Naive thymus-derived CD4-positive, alpha-beta T cell (primary cell): ENCODE data around the gene EEF1G. TPM values are rescaled to one million over a fixed set of nuclear protein-coding genes. Genes with fewer than 3 reads are reported as not detected.

Experiments
- ATAC-seq: fragments of 150-1000 bp; cut with Tn5 transposase; 2 replicates; pipeline ENCODE4 v1.10.0; 2021; ENCODE audit warnings: mild to moderate bottlenecking, moderate library complexity
- CTCF ChIA-PET: fragments of 350-600 bp; sonication (Branson Sonifier 250); formaldehyde crosslinking; loops from one replicate; lab custom pipeline; 2021; ENCODE audit warnings: antibody characterized with exemption; lab: Charles Lee
- POLR2A ChIA-PET: fragments of 350-600 bp; sonication (Branson Sonifier 250); formaldehyde crosslinking; loops from one replicate; lab custom pipeline; 2021; ENCODE audit warnings: antibody characterized with exemption, inconsistent platforms; lab: Charles Lee
- DNase-seq, 9 donors: peaks; one replicate each; pipeline versions ENCODE4 v3.0.0 to v3.0.0-alpha.2; 2020 to 2022; ENCODE audit warnings: mixed read lengths in 1 of 9
- H3K27ac ChIP-seq: one replicate; pipeline ENCODE4 v1.7.0; 2013; ENCODE audit warnings: mild to moderate bottlenecking, low read depth, low read length, moderate library complexity
- H3K27me3 ChIP-seq, 2 donors: one replicate each; pipeline ENCODE4 v1.7.0; 2013; ENCODE audit warnings: low read length in 2 of 2, mild to moderate bottlenecking in 2 of 2, moderate library complexity in 2 of 2; ENCODE audit not compliant: control insufficient read depth in 2 of 2, insufficient read depth in 2 of 2
- H3K36me3 ChIP-seq, 3 experiments: 1 replicate in 2 of 3; 2 replicates in 1 of 3; pipeline ENCODE4 v1.7.0; 2013; ENCODE audit warnings: low read length in 3 of 3, mild to moderate bottlenecking in 3 of 3, moderate library complexity in 1 of 3; ENCODE audit not compliant: insufficient read depth in 3 of 3, control insufficient read depth in 2 of 3
- H3K4me1 ChIP-seq, 2 donors: one replicate each; pipeline ENCODE4 v1.7.0; 2013; ENCODE audit warnings: low read length in 2 of 2, mild to moderate bottlenecking in 2 of 2, moderate library complexity in 1 of 2; ENCODE audit not compliant: control insufficient read depth in 2 of 2, insufficient read depth in 2 of 2
- H3K4me3 ChIP-seq: 2 replicates; pipeline ENCODE4 v1.7.0; 2013; ENCODE audit warnings: mild to moderate bottlenecking, low read length
- H3K9me3 ChIP-seq, 3 experiments: 1 replicate in 2 of 3; 2 replicates in 1 of 3; pipeline ENCODE4 v1.7.0; 2013; ENCODE audit warnings: low read length in 3 of 3; ENCODE audit not compliant: control insufficient read depth in 2 of 3
- H3K27ac Mint-ChIP-seq, 9 donors: one replicate each; pipeline ENCODE4 v1.8.0; 2020 to 2022; ENCODE audit warnings: mixed read lengths in 9 of 9, mild to moderate bottlenecking in 8 of 9, moderate library complexity in 5 of 9, inconsistent platforms in 2 of 9
- H3K27me3 Mint-ChIP-seq, 5 donors: one replicate each; pipeline ENCODE4 v1.8.0; 2021 to 2022; ENCODE audit warnings: mixed read lengths in 5 of 5, mild to moderate bottlenecking in 1 of 5
- H3K36me3 Mint-ChIP-seq, 5 donors: one replicate each; pipeline ENCODE4 v1.8.0; 2020 to 2022; ENCODE audit warnings: mixed read lengths in 5 of 5, mild to moderate bottlenecking in 3 of 5, inconsistent platforms in 1 of 5
- H3K4me1 Mint-ChIP-seq, 7 donors: one replicate each; pipeline ENCODE4 v1.8.0; 2020 to 2022; ENCODE audit warnings: mixed read lengths in 7 of 7, mild to moderate bottlenecking in 3 of 7, inconsistent platforms in 1 of 7
- H3K4me3 Mint-ChIP-seq, 10 donors: one replicate each; pipeline ENCODE4 v1.8.0; 2020 to 2022; ENCODE audit warnings: mild to moderate bottlenecking in 10 of 10, mixed read lengths in 10 of 10, moderate library complexity in 6 of 10, inconsistent platforms in 2 of 10
- H3K9me3 Mint-ChIP-seq, 11 donors: one replicate each; pipeline ENCODE4 v1.8.0; 2020 to 2022; ENCODE audit warnings: mixed read lengths in 11 of 11, mild to moderate bottlenecking in 4 of 11, inconsistent platforms in 1 of 11, moderate library complexity in 1 of 11
- intact Hi-C, 2 donors: fragments of 100-400 bp; cut with micrococcal nuclease; formaldehyde crosslinking; loops; one replicate each; pipeline ENCODE4 v1.15.1; 2023
- polyA plus RNA-seq, 2 donors: library from polyadenylated mRNA; unstranded; fragments of 300-500 nt; fragmentation: Illumina TruSeq; gene quantifications; one replicate each; pipeline ENCODE4 v1.2.3, GENCODE V29; 2021
- total RNA-seq, 6 experiments: library from RNA in 5 of 6; stranded (reverse) in 5 of 6; gene quantifications; 1 replicate in 5 of 6; 2 replicates in 1 of 6; pipeline ENCODE4 v1.2.3 and lab custom pipeline; 2021 to 2026

Gene EEF1G
- total and polyA plus RNA-seq, 7 experiments from 2014 or later = 1,186 to 2,550 (median 2,338) TPM

GRCh38 chr11:62605902-62606301 lies 32.2 kb upstream of the EEF1G start:
- ATAC-seq (no peak), DNase-seq (no peak)
- Histone ChIP-seq H3K4me1 (peaks cover 10 to 19% of the 10 kb centered on the region in 2 donors), H3K4me3 (no peak overlapping the region), H3K27me3 (no peaks in the 10 kb centered on the region), H3K9me3 (no peaks in the 10 kb centered on the region), H3K36me3 (peaks cover 0 to 68% (median 7%) of the 10 kb centered on the region in 3 experiments), H3K27ac (no peak overlapping the region)
- Mint-ChIP-seq H3K9me3 (peaks cover 0 to 1% (median 0%) of the 10 kb centered on the region in 11 donors), H3K27me3 (no peaks in the 10 kb centered on the region), H3K4me3 (no peak overlapping the region), H3K27ac (peak overlapping the region in 1 of 9 donors; percentile 32), H3K36me3 (peaks cover 0 to 31% (median 13%) of the 10 kb centered on the region in 5 donors), H3K4me1 (peaks cover 36 to 58% (median 51%) of the 10 kb centered on the region in 7 donors)
- intact Hi-C loops = no loop called here
- ChIA-PET CTCF (interaction anchor here (0.6 kb wide), 1 partner anchor 267 kb away, joined by 3 read pairs; no protein-coding TSS in a partner anchor), POLR2A (interaction anchor here (0.5 to 12.0 kb wide), 3 partner anchors 8 to 123 kb away, joined by 4 to 219 read pairs (median 5); partner anchors contain the start of genes MTA2 and TUT1)

GRCh38 chr11:62605467-62605866 lies 31.8 kb upstream of the EEF1G start:
- ChIA-PET CTCF (interaction anchor here (1.8 kb wide), 1 partner anchor 14 kb away, joined by 9 read pairs; the partner anchor contains the start of gene TUT1), POLR2A (interaction anchor here (1.1 to 12.0 kb wide), 3 partner anchors 8 to 22 kb away, joined by 3 to 219 read pairs (median 4); partner anchors contain the start of genes MTA2 and TUT1)
- Mint-ChIP-seq H3K9me3 (peaks cover 0 to 1% (median 0%) of the 10 kb centered on the region in 11 donors), H3K4me1 (peaks cover 34 to 55% (median 49%) of the 10 kb centered on the region in 7 donors), H3K36me3 (peaks cover 0 to 34% (median 13%) of the 10 kb centered on the region in 5 donors), H3K27ac (peak overlapping the region in 3 of 9 donors; percentile 7 to 91 (median 68)), H3K27me3 (no peaks in the 10 kb centered on the region), H3K4me3 (peak overlapping the region in 1 of 10 donors; percentile 36)
- DNase-seq (no peak), ATAC-seq (no peak)
- H3K27ac ChIP-seq = no peak overlapping the region
- intact Hi-C loops = no loop called here
- peaks cover 0 to 69% (median 7%) of the 10 kb centered on the region in 3 experiments for H3K36me3 ChIP-seq
- no peak overlapping the region for H3K4me3 ChIP-seq
- peaks cover 6 to 15% of the 10 kb centered on the region in 2 donors for H3K4me1 ChIP-seq
- no peaks in the 10 kb centered on the region for H3K9me3 ChIP-seq
- no peaks in the 10 kb centered on the region for H3K27me3 ChIP-seq

GRCh38 chr11:62604460-62605120 lies 30.9 kb upstream of the EEF1G start:
- peaks cover 6 to 11% of the 10 kb centered on the region in 2 donors for H3K4me1 ChIP-seq
- H3K4me3 ChIP-seq = no peak overlapping the region
- H3K27me3 ChIP-seq = no peaks in the 10 kb centered on the region
- POLR2A ChIA-PET = interaction anchor here (1.1 to 15.2 kb wide), 6 partner anchors 4 to 69 kb away, joined by 3 to 219 read pairs (median 4); partner anchors contain the start of genes C11orf98, CSKMT, EML3 and MTA2
- Mint-ChIP-seq H3K36me3 (peaks cover 0 to 38% (median 17%) of the 10 kb centered on the region in 5 donors), H3K4me1 (peaks cover 34 to 56% (median 46%) of the 10 kb centered on the region in 7 donors), H3K27ac (peak overlapping the region in 1 of 9 donors; percentile 13), H3K27me3 (no peaks in the 10 kb centered on the region), H3K4me3 (peak overlapping the region in 1 of 10 donors; percentile 36), H3K9me3 (peaks cover 0 to 1% (median 0%) of the 10 kb centered on the region in 11 donors)
- H3K36me3 ChIP-seq = peaks cover 0 to 69% (median 7%) of the 10 kb centered on the region in 3 experiments
- DNase-seq (no peak), ATAC-seq (no peak)
- no peak overlapping the region for H3K27ac ChIP-seq
- no peaks in the 10 kb centered on the region for H3K9me3 ChIP-seq
- intact Hi-C loops = loop anchor here in 1 of 2 donors (5.0 kb wide), 1 partner anchor 253 kb away; no protein-coding TSS in a partner anchor
- CTCF ChIA-PET = interaction anchor here (1.2 to 1.8 kb wide), 2 partner anchors 13 to 16 kb away, joined by 4 to 9 read pairs; partner anchors contain the start of gene TUT1

GRCh38 chr11:62603776-62604299 lies 30.1 kb upstream of the EEF1G start:
- POLR2A ChIA-PET = interaction anchor here (0.8 to 15.2 kb wide), 6 partner anchors 5 to 70 kb away, joined by 3 to 219 read pairs (median 4); partner anchors contain the start of genes C11orf98, CSKMT, EML3 and INTS5
- H3K27me3 Mint-ChIP-seq = no peaks in the 10 kb centered on the region
- no peak overlapping the region for H3K4me3 ChIP-seq
- no peak overlapping the region for H3K27ac ChIP-seq
- peaks cover 3 to 46% (median 25%) of the 10 kb centered on the region in 5 donors for H3K36me3 Mint-ChIP-seq
- H3K4me3 Mint-ChIP-seq = peak overlapping the region; percentile 40 to 95 (median 62)
- H3K36me3 ChIP-seq = peaks cover 0 to 61% (median 7%) of the 10 kb centered on the region in 3 experiments
- H3K9me3 Mint-ChIP-seq = peaks cover 0 to 1% (median 0%) of the 10 kb centered on the region in 11 donors
- peaks cover 36 to 56% (median 46%) of the 10 kb centered on the region in 7 donors for H3K4me1 Mint-ChIP-seq
- DNase-seq = no peak
- peaks cover 5 to 13% of the 10 kb centered on the region in 2 donors for H3K4me1 ChIP-seq
- no peak for ATAC-seq
- peak overlapping the region in 8 of 9 donors; percentile 13 to 78 (median 62) for H3K27ac Mint-ChIP-seq
- H3K9me3 ChIP-seq = no peaks in the 10 kb centered on the region
- intact Hi-C loops = loop anchor here in 1 of 2 donors (5.0 kb wide), 1 partner anchor 253 kb away; no protein-coding TSS in a partner anchor
- CTCF ChIA-PET = interaction anchor here (1.2 to 1.8 kb wide), 2 partner anchors 12 to 17 kb away, joined by 4 to 9 read pairs; partner anchors contain the start of gene TUT1
- H3K27me3 ChIP-seq = no peaks in the 10 kb centered on the region

- POLR2A ChIA-PET = interaction anchor here (1.2 to 15.2 kb wide), 3 partner anchors 5 to 50 kb away, joined by 3 to 219 read pairs (median 219); partner anchors contain the start of genes EML3, INTS5, MTA2 and ROM1
- peaks cover 0 to 1% (median 0%) of the 10 kb centered on the region in 11 donors for H3K9me3 Mint-ChIP-seq
- DNase-seq (no peak), ATAC-seq (no peak)
- H3K27ac Mint-ChIP-seq = peak overlapping the region; percentile 13 to 82 (median 61)
- H3K27ac ChIP-seq = peak overlapping the region; percentile 4
- H3K4me3 ChIP-seq = no peak overlapping the region
- CTCF ChIA-PET = interaction anchor here (0.5 to 1.2 kb wide), 2 partner anchors 18 to 1551 kb away, joined by 3 to 4 read pairs; no protein-coding TSS in a partner anchor
- H3K9me3 ChIP-seq = no peaks in the 10 kb centered on the region
- no peaks in the 10 kb centered on the region for H3K27me3 Mint-ChIP-seq
- peak overlapping the region; percentile 40 to 95 (median 64) for H3K4me3 Mint-ChIP-seq
- peaks cover 8 to 50% (median 32%) of the 10 kb centered on the region in 5 donors for H3K36me3 Mint-ChIP-seq
- peaks cover 42 to 60% (median 50%) of the 10 kb centered on the region in 7 donors for H3K4me1 Mint-ChIP-seq
- H3K4me1 ChIP-seq = peaks cover 9 to 21% of the 10 kb centered on the region in 2 donors
- H3K27me3 ChIP-seq = no peaks in the 10 kb centered on the region
- intact Hi-C loops = loop anchor here in 1 of 2 donors (5.0 kb wide), 1 partner anchor 254 kb away; no protein-coding TSS in a partner anchor
- H3K36me3 ChIP-seq = peaks cover 5 to 60% (median 11%) of the 10 kb centered on the region in 3 experiments
These were observed 29.3 kb upstream of the EEF1G start for GRCh38 chr11:62603072-62603408.
